ENCODE measurements around the gene CDK14.

- TF ChIP-seq CTCF (IDR thresholded peaks at IDR 0.05; ENCODE audit: insufficient read depth, low read length) (no peak), GABPA (IDR thresholded peaks at IDR 0.05; ENCODE audit: low read depth) (no peak), POLR2AphosphoS5 (IDR thresholded peaks at IDR 0.05; ENCODE audit: low read depth) (no peak), REST (IDR thresholded peaks at IDR 0.05; ENCODE audit: insufficient replicate concordance, low read depth) (no peak), SPI1 (IDR thresholded peaks at IDR 0.05; ENCODE audit: borderline replicate concordance, low read depth) (no peak)
Observed at GRCh38 chr7:90723866-90724265, 127.7 kb downstream of the CDK14 start.
